ENCODE data around the gene CDYL2.

DNA sequence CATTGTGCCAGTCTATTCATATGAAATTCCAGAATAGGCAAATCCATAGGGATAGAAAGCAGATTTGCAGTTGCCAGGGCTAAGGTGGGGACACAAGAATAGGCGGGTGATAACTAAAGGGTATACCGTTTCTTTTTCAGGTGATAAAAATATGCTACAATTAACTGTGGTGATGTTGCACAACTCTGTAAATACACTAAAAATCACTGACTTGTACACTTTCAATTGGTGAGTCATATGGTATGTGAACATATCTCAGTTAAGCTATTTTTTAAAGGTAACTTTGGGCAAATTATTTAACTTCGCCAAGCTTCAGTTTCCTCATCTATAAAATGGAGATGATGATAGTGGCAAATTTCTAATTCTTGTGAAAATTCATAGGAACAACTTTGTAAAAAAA is 65.9 kb downstream of the CDYL2 start:
- TF ChIP-seq POLR2A (IDR thresholded peaks at IDR 0.05) (no peak), POLR2AphosphoS5 (IDR thresholded peaks at IDR 0.05; ENCODE audit: insufficient read depth in 1 of 2, low read depth in 1 of 2) (no peak)
- TF ChIP-seq, protein P1, sequence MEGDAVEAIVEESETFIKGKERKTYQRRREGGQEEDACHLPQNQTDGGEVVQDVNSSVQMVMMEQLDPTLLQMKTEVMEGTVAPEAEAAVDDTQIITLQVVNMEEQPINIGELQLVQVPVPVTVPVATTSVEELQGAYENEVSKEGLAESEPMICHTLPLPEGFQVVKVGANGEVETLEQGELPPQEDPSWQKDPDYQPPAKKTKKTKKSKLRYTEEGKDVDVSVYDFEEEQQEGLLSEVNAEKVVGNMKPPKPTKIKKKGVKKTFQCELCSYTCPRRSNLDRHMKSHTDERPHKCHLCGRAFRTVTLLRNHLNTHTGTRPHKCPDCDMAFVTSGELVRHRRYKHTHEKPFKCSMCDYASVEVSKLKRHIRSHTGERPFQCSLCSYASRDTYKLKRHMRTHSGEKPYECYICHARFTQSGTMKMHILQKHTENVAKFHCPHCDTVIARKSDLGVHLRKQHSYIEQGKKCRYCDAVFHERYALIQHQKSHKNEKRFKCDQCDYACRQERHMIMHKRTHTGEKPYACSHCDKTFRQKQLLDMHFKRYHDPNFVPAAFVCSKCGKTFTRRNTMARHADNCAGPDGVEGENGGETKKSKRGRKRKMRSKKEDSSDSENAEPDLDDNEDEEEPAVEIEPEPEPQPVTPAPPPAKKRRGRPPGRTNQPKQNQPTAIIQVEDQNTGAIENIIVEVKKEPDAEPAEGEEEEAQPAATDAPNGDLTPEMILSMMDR (IDR thresholded peaks at IDR 0.05), result no peak
